Vagina (tissue), 2 donors: ENCODE data around the gene SH2D6.

Experiments
- POLR2A ChIP-seq, 2 donors: fragments of 450-650 bp; IDR thresholded peaks; one replicate each; pipeline ENCODE4 v1.6.1; 2017; ENCODE audit warnings: antibody characterized with exemption in 2 of 2, mild to moderate bottlenecking in 2 of 2, moderate library complexity in 2 of 2
- TF ChIP-seq, protein P1 (sequence below), 3 experiments: fragments of 450-650 bp in 2 of 3; fragments of 200-600 bp in 1 of 3; sonication (generic) in 1 of 3; IDR thresholded peaks; one replicate each; pipeline ENCODE4 v1.5.1; 2017 to 2019; ENCODE audit warnings: antibody characterized with exemption in 3 of 3, mild to moderate bottlenecking in 2 of 3, moderate library complexity in 2 of 3

GRCh38 chr2:85378257-85378656, 40.3 kb upstream of the SH2D6 start:
- no peak for TF ChIP-seq POLR2A (IDR thresholded peaks at IDR 0.05)
- TF ChIP-seq, protein P1, sequence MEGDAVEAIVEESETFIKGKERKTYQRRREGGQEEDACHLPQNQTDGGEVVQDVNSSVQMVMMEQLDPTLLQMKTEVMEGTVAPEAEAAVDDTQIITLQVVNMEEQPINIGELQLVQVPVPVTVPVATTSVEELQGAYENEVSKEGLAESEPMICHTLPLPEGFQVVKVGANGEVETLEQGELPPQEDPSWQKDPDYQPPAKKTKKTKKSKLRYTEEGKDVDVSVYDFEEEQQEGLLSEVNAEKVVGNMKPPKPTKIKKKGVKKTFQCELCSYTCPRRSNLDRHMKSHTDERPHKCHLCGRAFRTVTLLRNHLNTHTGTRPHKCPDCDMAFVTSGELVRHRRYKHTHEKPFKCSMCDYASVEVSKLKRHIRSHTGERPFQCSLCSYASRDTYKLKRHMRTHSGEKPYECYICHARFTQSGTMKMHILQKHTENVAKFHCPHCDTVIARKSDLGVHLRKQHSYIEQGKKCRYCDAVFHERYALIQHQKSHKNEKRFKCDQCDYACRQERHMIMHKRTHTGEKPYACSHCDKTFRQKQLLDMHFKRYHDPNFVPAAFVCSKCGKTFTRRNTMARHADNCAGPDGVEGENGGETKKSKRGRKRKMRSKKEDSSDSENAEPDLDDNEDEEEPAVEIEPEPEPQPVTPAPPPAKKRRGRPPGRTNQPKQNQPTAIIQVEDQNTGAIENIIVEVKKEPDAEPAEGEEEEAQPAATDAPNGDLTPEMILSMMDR (IDR thresholded peaks at IDR 0.05): no peak
